H1 (cell line): ENCODE results near the gene SCAF1. TPM values are rescaled to one million over a fixed set of nuclear protein-coding genes. Genes with fewer than 3 reads are reported as not detected.

ENCODE experiments used
- CTCF ChIA-PET: fragments of 300-600 bp; sonication (Branson Sonifier 250); formaldehyde crosslinking; loops from one replicate; lab custom pipeline; 2021; ENCODE audit not compliant: partially characterized antibody; lab: Charles Lee
- POLR2A ChIA-PET: fragments of 300-600 bp; sonication (Branson Sonifier 250); formaldehyde crosslinking; loops from one replicate; lab custom pipeline; 2021; ENCODE audit warnings: inconsistent platforms; ENCODE audit not compliant: partially characterized antibody; lab: Charles Lee
- DNase-seq, 2 experiments: peaks; one replicate each; pipeline versions ENCODE4 v3.0.0 to v3.0.0-alpha.2; 2010 to 2022; ENCODE audit warnings: low spot score in 2 of 2, low read depth in 1 of 2, mixed read lengths in 1 of 2
- FAIRE-seq: peaks from 2 replicates; lab custom pipeline; 2011; peaks lifted over from hg19 to GRCh38; lab: Jason Lieb, UNC
- H2AFZ ChIP-seq: 2 replicates; pipeline ENCODE4 v1.8.1; 2012; ENCODE audit warnings: low read length, inconsistent platforms
- H2AK5ac ChIP-seq: 2 replicates; pipeline ENCODE4 v1.6.1; 2013; ENCODE audit warnings: low read depth, low read length
- H2BK120ac ChIP-seq: replicated peaks from 2 replicates; pipeline ENCODE3; 2013; ENCODE audit warnings: low read depth, low read length, inconsistent platforms
- H2BK12ac ChIP-seq: 2 replicates; pipeline ENCODE4 v1.6.1; 2013; ENCODE audit warnings: low read depth, low read length
- H2BK15ac ChIP-seq: 2 replicates; pipeline ENCODE4 v1.6.1; 2013; ENCODE audit warnings: low read length
- H2BK20ac ChIP-seq: 2 replicates; pipeline ENCODE4 v1.6.1; 2013; ENCODE audit warnings: low read length
- H2BK5ac ChIP-seq: 2 replicates; pipeline ENCODE4 v1.6.1; 2013; ENCODE audit warnings: low read depth, low read length
- H3K14ac ChIP-seq: 2 replicates; pipeline ENCODE4 v1.6.1; 2013; ENCODE audit warnings: inconsistent platforms; ENCODE audit not compliant: insufficient read length
- H3K18ac ChIP-seq: 2 replicates; pipeline ENCODE4 v1.6.1; 2013; ENCODE audit warnings: low read length; ENCODE audit errors: extremely low read depth
- H3K23ac ChIP-seq: 2 replicates; pipeline ENCODE4 v1.6.1; 2013; ENCODE audit warnings: inconsistent platforms; ENCODE audit not compliant: insufficient read length
- H3K23me2 ChIP-seq: 2 replicates; pipeline ENCODE4 v1.6.1; 2013; ENCODE audit warnings: low read depth, low read length
- H3K27ac ChIP-seq: 2 replicates; pipeline ENCODE4 v1.6.1; 2011; ENCODE audit warnings: low read depth, low read length, inconsistent platforms
- H3K27me3 ChIP-seq, 4 experiments: replicated peaks in 1 of 4; 1 replicate in 1 of 4; 2 replicates in 3 of 4; pipeline versions ENCODE4 v1.6.1 to v1.8.1; 2011 to 2013; ENCODE audit warnings: low read length in 3 of 4, mild to moderate bottlenecking in 3 of 4, inconsistent platforms in 2 of 4, mixed read lengths in 2 of 4, moderate library complexity in 1 of 4; ENCODE audit not compliant: control insufficient read depth in 3 of 4, insufficient read depth in 3 of 4; ENCODE audit errors: extremely low read depth in 1 of 4
- H3K36me3 ChIP-seq, 4 experiments: 2 replicates each; pipeline versions ENCODE4 v1.6.1 to v1.8.1; 2011 to 2013; ENCODE audit warnings: mild to moderate bottlenecking in 4 of 4, low read length in 3 of 4, moderate library complexity in 2 of 4, control low read depth in 1 of 4, inconsistent platforms in 1 of 4; ENCODE audit not compliant: insufficient read depth in 4 of 4, control insufficient read depth in 2 of 4
- H3K4ac ChIP-seq: replicated peaks from 2 replicates; pipeline ENCODE3; 2013; ENCODE audit warnings: low read length, low read depth, mixed read lengths, inconsistent platforms; ENCODE audit not compliant: insufficient read length
- H3K4me1 ChIP-seq, 4 experiments: replicated peaks in 1 of 4; 1 replicate in 1 of 4; 2 replicates in 3 of 4; pipeline versions ENCODE4 v1.6.1 to v1.8.1; 2011 to 2013; ENCODE audit warnings: low read length in 3 of 4, inconsistent platforms in 2 of 4, mixed read lengths in 1 of 4; ENCODE audit not compliant: insufficient read depth in 4 of 4, control insufficient read depth in 3 of 4
- H3K4me2 ChIP-seq, 2 experiments: 2 replicates each; pipeline versions ENCODE4 v1.6.1 to v1.8.1; 2011 to 2013; ENCODE audit warnings: low read depth in 2 of 2, low read length in 2 of 2, control low read depth in 1 of 2, inconsistent platforms in 1 of 2, mild to moderate bottlenecking in 1 of 2; ENCODE audit not compliant: insufficient read depth in 1 of 2
- H3K4me3 ChIP-seq, 4 experiments: fragments of 200-600, 300-600 bp in 1 of 4; sonication (generic), shearing (Covaris generic), sonication (Bioruptor Twin) in 1 of 4; 2 replicates each; pipeline versions ENCODE4 v1.5.1 to v1.8.1; 2011 to 2016; ENCODE audit warnings: low read length in 4 of 4, low read depth in 3 of 4, control low read depth in 2 of 4, inconsistent platforms in 2 of 4, mild to moderate bottlenecking in 2 of 4, mixed read lengths in 1 of 4, moderate library complexity in 1 of 4; ENCODE audit not compliant: insufficient read depth in 2 of 4; ENCODE audit errors: extremely low read depth in 1 of 4
- H3K56ac ChIP-seq: replicated peaks from 2 replicates; pipeline ENCODE3; 2013; ENCODE audit warnings: low read depth, mild to moderate bottlenecking, mixed read lengths, low read length, inconsistent platforms; ENCODE audit not compliant: insufficient read length
- H3K79me1 ChIP-seq: 2 replicates; pipeline ENCODE4 v1.6.1; 2013; ENCODE audit warnings: low read depth, low read length, control low read depth
- H3K79me2 ChIP-seq, 2 experiments: 2 replicates each; pipeline versions ENCODE4 v1.6.1 to v1.8.1; 2012 to 2013; ENCODE audit warnings: low read length in 2 of 2, mild to moderate bottlenecking in 2 of 2, inconsistent platforms in 1 of 2; ENCODE audit not compliant: insufficient read depth in 2 of 2, control insufficient read depth in 1 of 2
- H3K9ac ChIP-seq, 4 experiments: replicated peaks in 1 of 4; 1 replicate in 1 of 4; 2 replicates in 3 of 4; pipeline versions ENCODE4 v1.6.1 to v1.8.1; 2011 to 2013; ENCODE audit warnings: low read depth in 3 of 4, low read length in 3 of 4, control low read depth in 2 of 4, mild to moderate bottlenecking in 2 of 4, moderate library complexity in 2 of 4, inconsistent platforms in 1 of 4; ENCODE audit errors: extremely low read depth in 1 of 4
- H3K9me3 ChIP-seq, 2 experiments: 2 replicates each; pipeline versions ENCODE4 v1.6.1 to v1.8.1; 2012 to 2013; ENCODE audit warnings: mild to moderate bottlenecking in 2 of 2, moderate library complexity in 2 of 2, control low read depth in 1 of 2, inconsistent platforms in 1 of 2, low read depth in 1 of 2, low read length in 1 of 2, mixed read lengths in 1 of 2; ENCODE audit not compliant: insufficient read depth in 2 of 2
- H4K20me1 ChIP-seq, 2 experiments: replicated peaks in 1 of 2; 2 replicates each; pipeline versions ENCODE3 to v1.8.1; 2011 to 2013; ENCODE audit warnings: inconsistent platforms in 2 of 2, low read length in 2 of 2, mild to moderate bottlenecking in 1 of 2; ENCODE audit not compliant: insufficient read depth in 2 of 2, control insufficient read depth in 1 of 2
- H4K5ac ChIP-seq: 2 replicates; pipeline ENCODE4 v1.6.1; 2013; ENCODE audit warnings: low read length, low read depth, mixed read lengths, inconsistent platforms; ENCODE audit not compliant: insufficient read length
- H4K8ac ChIP-seq: 2 replicates; pipeline ENCODE4 v1.8.0; 2013; ENCODE audit warnings: mild to moderate bottlenecking, moderate library complexity, low read length, inconsistent platforms; ENCODE audit not compliant: insufficient read depth; ENCODE audit errors: extremely low read depth
- H4K91ac ChIP-seq: replicated peaks from 2 replicates; pipeline ENCODE3; 2013; ENCODE audit warnings: low read length, mixed read lengths, inconsistent platforms; ENCODE audit not compliant: insufficient read length
- ASH2L ChIP-seq: fragments of 200-600, 300-600 bp; sonication (generic); IDR thresholded peaks from one replicate; pipeline ENCODE4 v1.7.1; 2017; ENCODE audit warnings: low read length
- GTF2F1 ChIP-seq: IDR thresholded peaks from 2 replicates; pipeline ENCODE4 v1.6.1; 2012; ENCODE audit warnings: low read depth, low read length, improper control_type of control experiment, borderline replicate concordance
- RNF2 ChIP-seq: fragments of 200-900, 300-1000 bp; sonication (generic); IDR thresholded peaks from 2 replicates; pipeline ENCODE4 v1.7.1; 2016; ENCODE audit warnings: borderline replicate concordance, low read depth, mild to moderate bottlenecking, antibody characterized with exemption, low read length; ENCODE audit not compliant: poor library complexity, severe bottlenecking; ENCODE audit errors: missing control alignments
- SIX5 ChIP-seq: IDR thresholded peaks from 2 replicates; pipeline ENCODE4 v1.6.1; 2011; ENCODE audit warnings: mild to moderate bottlenecking, low read depth, low read length
- TAF1 ChIP-seq: IDR thresholded peaks from 2 replicates; pipeline ENCODE4 v1.6.1; 2011; ENCODE audit warnings: mild to moderate bottlenecking, low read depth, low read length
- TAF7 ChIP-seq: optimal IDR thresholded peaks from 2 replicates; pipeline ENCODE3; 2011; ENCODE audit warnings: low read depth, mild to moderate bottlenecking, inconsistent platforms, low read length, moderate library complexity, borderline replicate concordance
- WGBS, 2 experiments: shearing (Covaris generic) in 1 of 2; methylation state at CpG; one replicate each; pipeline versions ENCODE4 v1.1.6 to v1.1.7; 2013 to 2015; ENCODE audit warnings: low lambda C conversion rate in 2 of 2, mixed read lengths in 2 of 2, inconsistent platforms in 1 of 2, low coverage in 1 of 2, missing lambda C conversion rate in 1 of 2; ENCODE audit not compliant: insufficient replicate concordance in 2 of 2, insufficient coverage in 1 of 2, insufficient read length in 1 of 2; ENCODE audit errors: extremely low coverage in 1 of 2, missing lambda C conversion rate in 1 of 2; 5-methylcytosine and 5-hydroxymethylcytosine counted together
- polyA plus RNA-seq, 7 experiments: library from polyadenylated mRNA; depleted of rRNA in 3 of 7; stranded (reverse) in 5 of 7; unstranded in 2 of 7; fragments of >200 nt in 5 of 7; fragments of 200-250 nt in 2 of 7; gene quantifications; 1 replicate in 5 of 7; 2 replicates in 1 of 7; 4 replicates in 1 of 7; pipeline versions ENCODE4 v1.2.1 to v1.2.3, GENCODE V29; 2011 to 2013; ENCODE audit warnings: missing spikeins in 2 of 7, mixed read lengths in 2 of 7
- total RNA-seq: library from RNA; stranded (reverse); fragmentation: NEBNext Ultra II Directional; extraction: Animal tissue kit (Norgen Biotek cat#: 25700); gene quantifications from 2 replicates; pipeline ENCODE4 v1.2.1, GENCODE V29; 2021

SCAF1 gene
- total and polyA plus RNA-seq, 2 of the 8 experiments (the other 6 are each of a cell fraction or from before 2014, with no cell fraction given), result 9.7 to 81.7 TPM

DNA sequence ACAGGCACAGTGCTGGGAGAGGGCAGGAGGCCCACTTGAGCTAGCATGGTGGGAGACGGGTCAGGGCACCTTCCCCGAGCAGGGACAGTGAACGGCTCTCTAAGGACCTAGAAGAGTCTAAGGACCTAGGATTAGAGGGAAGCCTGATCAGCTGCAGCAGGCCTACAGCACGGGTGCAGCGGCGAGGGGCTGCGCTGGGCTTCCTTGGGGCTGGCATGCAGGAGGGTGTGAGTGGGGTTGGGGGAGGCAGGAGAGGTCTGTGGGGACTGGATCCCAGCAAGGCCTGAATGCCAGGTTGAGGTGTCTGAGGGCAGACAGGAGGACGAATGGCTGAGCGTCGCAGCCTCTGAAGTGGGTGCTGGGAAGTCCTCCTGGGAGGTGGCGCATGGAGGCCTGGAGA, 3.6 kb downstream of the SCAF1 start:
- Histone ChIP-seq H3K9me3 (no peaks in the 10 kb centered on the region), H3K9ac (no peak overlapping the region), H3K4me2 (no peak overlapping the region), H2AFZ (no peak overlapping the region), H2BK120ac (no peak overlapping the region), H4K91ac (no peak overlapping the region), H3K27ac (no peak overlapping the region), H3K23me2 (peaks cover 2% of the 10 kb centered on the region; the same call in 1 of the 2 replicates), H3K23ac (no peak overlapping the region), H2BK12ac (no peak overlapping the region), H3K56ac (no peak overlapping the region), H3K18ac (no peak overlapping the region), H2AK5ac (no peak overlapping the region), H3K4ac (no peak overlapping the region), H3K14ac (no peak overlapping the region), H2BK15ac (no peak overlapping the region), H3K4me1 (peaks cover 2 to 9% (median 5%) of the 10 kb centered on the region in 4 experiments; a peak in 6 of 7 replicates), H3K79me2 (peaks cover 10 to 32% of the 10 kb centered on the region in 2 experiments), H4K8ac (peak overlapping the region; percentile 64; the same call in 1 of the 2 replicates), H2BK20ac (no peak overlapping the region), H2BK5ac (peak overlapping the region; percentile 52; the same call in 1 of the 2 replicates), H3K4me3 (no peak overlapping the region), H4K5ac (no peak overlapping the region), H3K27me3 (no peaks in the 10 kb centered on the region), H4K20me1 (peaks cover 7 to 21% of the 10 kb centered on the region in 2 experiments), H3K79me1 (peaks cover 22% of the 10 kb centered on the region), H3K36me3 (peaks cover 6 to 25% (median 16%) of the 10 kb centered on the region in 4 experiments; a peak in 6 of 8 replicates)
- no peak for FAIRE-seq
- no peak for DNase-seq
- 96% methylated on average over 10 of the region's 11 CpGs; no CpG with 5 or more reads in 1 of the 2 experiments for WGBS, 2 experiments
- ChIA-PET CTCF (interaction anchor here (0.5 to 1.7 kb wide), 2 partner anchors 27 to 166 kb away, joined by 3 to 8 read pairs; no protein-coding TSS in a partner anchor), POLR2A (interaction anchor here (1.1 to 50.7 kb wide), 10 partner anchors 10 to 150 kb away, joined by 4 to 840 read pairs (median 8); partner anchors contain the start of genes ADM5, BCL2L12, CPT1C and IRF3)
- TF ChIP-seq SIX5 (no peak), TAF1 (no peak), GTF2F1 (no peak), ASH2L (no peak), TAF7 (no peak), RNF2 (no peak)
